ENCODE results near the gene SEMA3E.

SEMA3E gene

GRCh38 chr7:83486957-83487356, 162.0 kb downstream of the SEMA3E start:
- Histone ChIP-seq H3K9me3 (no peaks in the 10 kb centered on the region), H3K36me3 (no peaks in the 10 kb centered on the region), H3K4me3 (ENCODE audit: low read depth, low read length) (no peak overlapping the region), H3K4me1 (peaks cover 6% of the 10 kb centered on the region), H3K27me3 (no peaks in the 10 kb centered on the region)
- DNase-seq, result no peak
- no peak for TF ChIP-seq CTCF (IDR thresholded peaks at IDR 0.05; ENCODE audit: low read depth, low read length)

- Histone ChIP-seq H3K36me3 (no peaks in the 10 kb centered on the region), H3K27me3 (no peaks in the 10 kb centered on the region), H3K4me1 (peaks cover 6% of the 10 kb centered on the region), H3K9me3 (no peaks in the 10 kb centered on the region), H3K4me3 (ENCODE audit: low read depth, low read length) (no peak overlapping the region)
- no peak for DNase-seq
- TF ChIP-seq CTCF (IDR thresholded peaks at IDR 0.05; ENCODE audit: low read depth, low read length), result no peak
Measured at GRCh38 chr7:83486536-83486935, 162.4 kb downstream of the SEMA3E start.

- H3K9me3 ChIP-seq, result no peaks in the 10 kb centered on the region
- H3K4me3 ChIP-seq (ENCODE audit: low read depth, low read length), result no peak overlapping the region
- no peaks in the 10 kb centered on the region for H3K36me3 ChIP-seq
- TF ChIP-seq CTCF (IDR thresholded peaks at IDR 0.05; ENCODE audit: low read depth, low read length), result no peak
- no peak for DNase-seq
- no peaks in the 10 kb centered on the region for H3K27me3 ChIP-seq
- peaks cover 6% of the 10 kb centered on the region for H3K4me1 ChIP-seq
Measured at GRCh38 chr7:83484826-83485225, 164.1 kb downstream of the SEMA3E start.

- peaks cover 6% of the 10 kb centered on the region for H3K4me1 ChIP-seq
- no peaks in the 10 kb centered on the region for H3K36me3 ChIP-seq
- no peaks in the 10 kb centered on the region for H3K9me3 ChIP-seq
- no peak for DNase-seq
- no peak for TF ChIP-seq CTCF (IDR thresholded peaks at IDR 0.05; ENCODE audit: low read depth, low read length)
- H3K27me3 ChIP-seq, result no peaks in the 10 kb centered on the region
- H3K4me3 ChIP-seq (ENCODE audit: low read depth, low read length), result no peak overlapping the region
Measured at GRCh38 chr7:83484266-83484665, 164.7 kb downstream of the SEMA3E start.

- Histone ChIP-seq H3K27me3 (no peaks in the 10 kb centered on the region), H3K4me3 (ENCODE audit: low read depth, low read length) (no peak overlapping the region), H3K36me3 (no peaks in the 10 kb centered on the region), H3K9me3 (no peaks in the 10 kb centered on the region), H3K4me1 (no peaks in the 10 kb centered on the region)
- no peak for TF ChIP-seq CTCF (IDR thresholded peaks at IDR 0.05; ENCODE audit: low read depth, low read length)
- no peak for DNase-seq
Measured at GRCh38 chr7:83478616-83479015, 170.3 kb downstream of the SEMA3E start.

GRCh38 chr7:83476511-83477050, 172.4 kb downstream of the SEMA3E start:
- no peaks in the 10 kb centered on the region for H3K9me3 ChIP-seq
- no peak overlapping the region for H3K4me3 ChIP-seq (ENCODE audit: low read depth, low read length)
- no peaks in the 10 kb centered on the region for H3K27me3 ChIP-seq
- H3K4me1 ChIP-seq, result no peaks in the 10 kb centered on the region
- no peak for TF ChIP-seq CTCF (IDR thresholded peaks at IDR 0.05; ENCODE audit: low read depth, low read length)
- DNase-seq, result no peak
- no peaks in the 10 kb centered on the region for H3K36me3 ChIP-seq

All from BE2C (cell line).